Measurements from ENCODE around the gene CFI. TPM values are rescaled to one million over a fixed set of nuclear protein-coding genes. Genes with fewer than 3 reads are reported as not detected.

CFI gene
- total and polyA plus RNA-seq, 2 of the 8 experiments (the other 6 are each of a cell fraction or from before 2014, with no cell fraction given): not detected

DNA sequence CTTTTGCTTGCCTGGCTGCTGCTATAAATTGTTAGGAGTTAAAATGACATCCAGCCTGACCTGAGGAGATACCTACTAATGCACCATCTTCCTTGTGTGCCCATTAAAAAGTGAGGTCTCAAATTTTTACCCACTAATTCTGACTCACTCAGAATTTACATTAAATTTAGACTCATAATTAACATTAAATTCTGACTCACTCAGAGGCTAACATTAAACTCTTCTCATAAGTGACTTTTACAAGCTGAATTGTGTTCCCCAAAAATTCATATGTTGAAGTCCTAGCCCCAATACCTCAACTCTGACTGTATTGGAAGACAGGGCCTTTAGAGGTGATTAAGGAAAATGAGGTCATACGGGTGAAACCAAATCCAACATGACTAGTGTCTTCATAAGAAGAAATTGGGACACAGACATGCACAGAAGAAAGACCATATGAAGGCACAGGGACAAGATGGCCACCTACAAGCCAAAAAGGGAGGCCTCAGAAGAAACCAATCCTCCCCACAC, 110.3 kb downstream of the CFI start:
- no peak overlapping the region for H2AFZ ChIP-seq (ENCODE audit: low read length)
- no peak overlapping the region for H2AK5ac ChIP-seq (ENCODE audit: low read depth, low read length)
- no peak overlapping the region for H2BK12ac ChIP-seq (ENCODE audit: low read depth, low read length)
- H2BK20ac ChIP-seq (ENCODE audit: low read length): no peak overlapping the region
- ChIA-PET CTCF (ENCODE audit: partially characterized antibody) (interaction anchor here (0.5 kb wide), 1 partner anchor 44 kb away, joined by 4 read pairs; no protein-coding TSS in a partner anchor), POLR2A (ENCODE audit: partially characterized antibody) (no interaction called here)
- no peaks in the 10 kb centered on the region for H3K79me1 ChIP-seq (ENCODE audit: low read depth, low read length)
- H2BK5ac ChIP-seq (ENCODE audit: low read depth, low read length): no peak overlapping the region
- H3K4me3 ChIP-seq (ENCODE audit: extremely low read depth in 1 of 4, insufficient read depth in 2 of 4, low read depth in 3 of 4, low read length in 4 of 4): no peak overlapping the region
- no peak for DNase-seq (ENCODE audit: low read depth in 1 of 2, low spot score in 2 of 2)
- no peak overlapping the region for H3K27ac ChIP-seq (ENCODE audit: low read depth, low read length)
- H3K23ac ChIP-seq (ENCODE audit: insufficient read length): no peak overlapping the region
- no peak for TF ChIP-seq GABPA (IDR thresholded peaks at IDR 0.05; ENCODE audit: borderline replicate concordance, insufficient read depth, low read length)
- no peak for TF ChIP-seq NANOG (IDR thresholded peaks at IDR 0.05; ENCODE audit: insufficient read depth, low read depth, low read length, poor library complexity, severe bottlenecking)
- no peak for FAIRE-seq
- no peak overlapping the region for H3K4me2 ChIP-seq (ENCODE audit: insufficient read depth in 1 of 2, low read depth in 2 of 2, low read length in 2 of 2)
- H3K18ac ChIP-seq (ENCODE audit: extremely low read depth, low read length): no peak overlapping the region
- H4K8ac ChIP-seq (ENCODE audit: extremely low read depth, insufficient read depth, low read length): no peak overlapping the region
- no peaks in the 10 kb centered on the region for H3K4me1 ChIP-seq (replicated peaks in 1 of 4; ENCODE audit: control insufficient read depth in 3 of 4, insufficient read depth in 4 of 4, low read length in 3 of 4)
- no peaks in the 10 kb centered on the region for H3K9me3 ChIP-seq (ENCODE audit: insufficient read depth in 2 of 2, low read depth in 1 of 2, low read length in 1 of 2)
- no peak overlapping the region for H3K14ac ChIP-seq (ENCODE audit: insufficient read length)
- H4K91ac ChIP-seq (replicated peaks; ENCODE audit: insufficient read length, low read length): no peak overlapping the region
- no peak overlapping the region for H3K9ac ChIP-seq (replicated peaks in 1 of 4; ENCODE audit: extremely low read depth in 1 of 4, low read depth in 3 of 4, low read length in 3 of 4)
- no peaks in the 10 kb centered on the region for H3K79me2 ChIP-seq (ENCODE audit: control insufficient read depth in 1 of 2, insufficient read depth in 2 of 2, low read length in 2 of 2)
- peaks cover 4 to 20% (median 11%) of the 10 kb centered on the region in 4 experiments; a peak in 6 of 8 replicates for H3K36me3 ChIP-seq (ENCODE audit: control insufficient read depth in 2 of 4, insufficient read depth in 4 of 4, low read length in 3 of 4)
- no peaks in the 10 kb centered on the region for H3K23me2 ChIP-seq (ENCODE audit: low read depth, low read length)
- H4K5ac ChIP-seq (ENCODE audit: insufficient read length, low read depth, low read length): no peak overlapping the region
- H3K56ac ChIP-seq (replicated peaks; ENCODE audit: insufficient read length, low read depth, low read length): no peak overlapping the region
- no peak overlapping the region for H2BK15ac ChIP-seq (ENCODE audit: low read length)
- peaks cover 0 to 1% of the 10 kb centered on the region in 2 experiments for H4K20me1 ChIP-seq (replicated peaks in 1 of 2; ENCODE audit: control insufficient read depth in 1 of 2, insufficient read depth in 2 of 2, low read length in 2 of 2)
- H3K4ac ChIP-seq (replicated peaks; ENCODE audit: insufficient read length, low read depth, low read length): no peak overlapping the region
- no peaks in the 10 kb centered on the region for H3K27me3 ChIP-seq (replicated peaks in 1 of 4; ENCODE audit: control insufficient read depth in 3 of 4, extremely low read depth in 1 of 4, insufficient read depth in 3 of 4, low read length in 3 of 4)
- H2BK120ac ChIP-seq (replicated peaks; ENCODE audit: low read depth, low read length): no peak overlapping the region
- 91% methylated on average over 1 of the region's 1 CpG; no CpG with 5 or more reads in 1 of the 2 experiments for WGBS, 2 experiments (ENCODE audit: extremely low coverage in 1 of 2, insufficient coverage in 1 of 2, insufficient read length in 1 of 2, insufficient replicate concordance in 2 of 2, low coverage in 1 of 2, low lambda C conversion rate in 2 of 2, missing lambda C conversion rate in 1 of 2)

Other genes with a start within 250 kb of the CFI start
- 19.4 and 19.7 TPM in 2 replicates for gene MCUB, start 241.8 kb downstream of the CFI start, total RNA-seq (2021; fragmentation: NEBNext Ultra II Directional; extraction: Animal tissue kit (Norgen Biotek cat#: 25700))
- 15.2 and 18.3 TPM in 2 replicates for gene MCUB, start 241.8 kb downstream of the CFI start, polyA plus RNA-seq (2011; rRNA removed)
- gene CASP6, start 98.6 kb downstream of the CFI start, total RNA-seq (2021; fragmentation: NEBNext Ultra II Directional; extraction: Animal tissue kit (Norgen Biotek cat#: 25700)): 29.5 and 36.4 TPM in 2 replicates
- gene CASP6, start 98.6 kb downstream of the CFI start, polyA plus RNA-seq (2011; rRNA removed): 21.7 and 35.1 TPM in 2 replicates
- 47.2 and 49.9 TPM in 2 replicates for gene PLA2G12A, start 71.9 kb downstream of the CFI start, total RNA-seq (2021; fragmentation: NEBNext Ultra II Directional; extraction: Animal tissue kit (Norgen Biotek cat#: 25700))
- 26.6 and 44.3 TPM in 2 replicates for gene PLA2G12A, start 71.9 kb downstream of the CFI start, polyA plus RNA-seq (2011; rRNA removed)
- 37.5 and 37.9 TPM in 2 replicates for gene GAR1, start 13.8 kb upstream of the CFI start, total RNA-seq (2021; fragmentation: NEBNext Ultra II Directional; extraction: Animal tissue kit (Norgen Biotek cat#: 25700))
- gene GAR1, start 13.8 kb upstream of the CFI start, polyA plus RNA-seq (2011; rRNA removed): 9.4 and 14.5 TPM in 2 replicates
- gene RRH, start 26.0 kb upstream of the CFI start, total RNA-seq (2021; fragmentation: NEBNext Ultra II Directional; extraction: Animal tissue kit (Norgen Biotek cat#: 25700)): not detected in 2 replicates
- 0.19 and 0.38 TPM in 2 replicates for gene RRH, start 26.0 kb upstream of the CFI start, polyA plus RNA-seq (2011; rRNA removed)
- gene LRIT3, start 46.1 kb upstream of the CFI start, total RNA-seq (2021; fragmentation: NEBNext Ultra II Directional; extraction: Animal tissue kit (Norgen Biotek cat#: 25700)): 0.21 TPM in 1 of 2 replicates, not detected in the other
- gene LRIT3, start 46.1 kb upstream of the CFI start, polyA plus RNA-seq (2011; rRNA removed): 0.11 TPM in 2 replicates
- 1.4 and 2.6 TPM in 2 replicates for gene EGF, start 110.9 kb upstream of the CFI start, total RNA-seq (2021; fragmentation: NEBNext Ultra II Directional; extraction: Animal tissue kit (Norgen Biotek cat#: 25700))
- gene EGF, start 110.9 kb upstream of the CFI start, polyA plus RNA-seq (2011; rRNA removed): 1.5 and 2.4 TPM in 2 replicates

All from H1 (cell line).